Right cardiac atrium (tissue), 5 donors: ENCODE results near the gene ST3GAL3. TPM values are rescaled to one million over a fixed set of nuclear protein-coding genes. Genes with fewer than 3 reads are reported as not detected.

Source experiments
- ATAC-seq, 2 donors: fragments of 200-7000 bp; cut with Tn5 transposase; one replicate each; pipeline versions ENCODE4 v1.8.0 to v1.9.1; 2020; ENCODE audit warnings: moderate library complexity in 2 of 2, mild to moderate bottlenecking in 1 of 2
- DNase-seq, 3 donors: peaks; one replicate each; pipeline ENCODE4 v3.0.0-alpha.2; 2020
- H3K27ac ChIP-seq: one replicate; pipeline ENCODE4 v1.5.1; 2013; ENCODE audit warnings: mild to moderate bottlenecking, low read length, control low read depth, moderate library complexity
- H3K27me3 ChIP-seq: one replicate; pipeline ENCODE4 v1.6.1; 2013; ENCODE audit not compliant: control insufficient read depth, insufficient read depth
- H3K4me1 ChIP-seq: one replicate; pipeline ENCODE4 v1.6.1; 2013; ENCODE audit warnings: low read length; ENCODE audit not compliant: control insufficient read depth, insufficient read depth
- H3K4me3 ChIP-seq: one replicate; pipeline ENCODE4 v1.5.1; 2013; ENCODE audit warnings: low read length, control low read depth
- H3K9me3 ChIP-seq: one replicate; pipeline ENCODE4 v1.6.1; 2013; ENCODE audit warnings: low read length; ENCODE audit not compliant: control insufficient read depth
- WGBS: extraction: QIAGEN DNeasy Blood & Tissue Kit; methylation state at CpG from one replicate; pipeline ENCODE4 v1.1.7; 2013; 5-methylcytosine and 5-hydroxymethylcytosine counted together
- intact Hi-C, 4 donors: fragments of 100-400 bp; cut with DNase I; formaldehyde crosslinking; loops; one replicate each; pipeline versions ENCODE4 v1.11.0 to v1.14.0; 2022 to 2023
- polyA plus RNA-seq: library from polyadenylated mRNA; stranded (reverse); fragments of 200-250 nt; gene quantifications from one replicate; pipeline ENCODE4 v1.2.3, GENCODE V29; 2013
- total RNA-seq, 4 donors: library from RNA; stranded (reverse); fragmentation: NEBNext Ultra II Directional; extraction: Animal tissue kit (Norgen Biotek cat#: 25700); gene quantifications; one replicate each; pipeline ENCODE4 v1.2.1, GENCODE V29; 2021
- donor health status: healthy with polysubstance abuse.
- donor health status: DM: no; HTN: yes; CAD: no.
- donor health status: DM: no; HTN: no; CAD: no.
- donor health status: DM: no; HTN: yes; CAD: no; lungs with severe emphysema.
- donor health status: DM: yes; HTN: yes; CAD: no.

Gene ST3GAL3
- total and polyA plus RNA-seq, 5 donors = 19.6 to 26.3 (median 21.9) TPM

DNA sequence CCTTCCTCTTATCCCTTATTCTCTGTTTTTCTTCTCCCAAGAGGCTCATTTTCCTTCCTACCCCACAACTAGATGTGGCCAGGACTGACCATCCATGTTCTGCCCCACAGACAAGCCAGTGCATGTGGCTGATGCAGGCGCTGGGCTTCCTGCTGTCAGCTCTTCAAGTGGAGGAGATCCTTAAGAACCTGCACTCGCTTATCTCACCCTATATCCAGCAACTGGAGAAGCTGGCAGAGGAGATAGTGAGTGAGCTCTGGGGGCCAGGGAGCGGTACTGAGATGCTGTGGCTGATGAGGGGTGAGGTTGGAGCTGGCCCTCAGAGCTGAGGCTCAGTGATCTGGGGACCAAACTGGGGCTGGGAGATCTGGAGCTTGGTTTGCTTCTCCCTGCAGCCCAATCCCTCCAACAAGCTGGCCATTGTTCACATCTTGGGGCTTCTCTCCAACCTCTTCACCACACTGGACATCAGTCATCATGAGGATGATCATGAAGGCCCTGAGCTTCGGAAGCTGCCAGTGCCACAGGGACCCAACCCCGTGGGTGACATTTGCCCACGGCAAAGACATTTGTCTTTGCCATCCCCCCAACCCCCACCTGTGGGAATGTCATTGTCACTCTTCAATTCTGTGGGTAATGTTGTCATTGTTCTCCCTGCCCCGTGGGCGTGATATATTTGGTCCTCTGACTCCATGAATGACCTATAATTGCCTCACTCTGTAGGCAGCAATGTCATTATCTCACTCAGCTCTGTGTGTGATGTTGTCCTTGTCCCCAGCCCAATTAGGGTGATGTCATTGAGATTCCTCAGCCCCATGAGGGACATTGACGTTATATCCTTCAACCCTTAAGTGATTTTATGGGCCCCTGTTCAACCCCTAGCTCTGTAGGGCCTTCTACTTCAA lies 251.3 kb downstream of the ST3GAL3 start:
- ATAC-seq = no peak
- H3K9me3 ChIP-seq = no peaks in the 10 kb centered on the region
- DNase-seq = no peak
- H3K27ac ChIP-seq = no peak overlapping the region
- 83% methylated on average over 9 of the region's 9 CpGs for WGBS
- H3K4me3 ChIP-seq = no peak overlapping the region
- H3K4me1 ChIP-seq = no peaks in the 10 kb centered on the region
- no peaks in the 10 kb centered on the region for H3K27me3 ChIP-seq
- intact Hi-C loops = no loop called here

DNA sequence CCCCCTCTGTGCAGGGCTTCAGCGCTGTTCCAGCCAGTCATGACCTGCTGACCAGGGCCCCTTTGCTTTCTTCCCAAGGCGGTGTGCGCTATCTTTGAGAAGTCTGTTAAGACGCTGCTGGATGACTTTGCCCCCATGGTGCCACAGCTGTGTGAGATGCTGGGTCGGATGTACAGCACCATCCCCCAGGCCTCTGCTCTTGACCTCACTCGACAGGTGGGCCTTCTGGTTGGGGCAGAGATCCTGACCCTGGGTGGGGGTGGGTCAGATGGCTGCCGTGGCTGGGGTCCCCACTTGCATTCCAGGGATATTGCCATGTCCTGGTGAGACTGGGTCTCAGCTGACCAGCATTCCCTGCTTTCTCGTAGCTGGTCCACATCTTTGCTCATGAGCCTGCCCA lies 253.5 kb downstream of the ST3GAL3 start:
- Histone ChIP-seq H3K4me1 (no peaks in the 10 kb centered on the region), H3K9me3 (no peaks in the 10 kb centered on the region), H3K27ac (no peak overlapping the region), H3K27me3 (no peaks in the 10 kb centered on the region), H3K4me3 (no peak overlapping the region)
- WGBS = 93% methylated on average over 8 of the region's 8 CpGs
- DNase-seq (no peak), ATAC-seq (no peak)
- intact Hi-C loops = no loop called here

DNA sequence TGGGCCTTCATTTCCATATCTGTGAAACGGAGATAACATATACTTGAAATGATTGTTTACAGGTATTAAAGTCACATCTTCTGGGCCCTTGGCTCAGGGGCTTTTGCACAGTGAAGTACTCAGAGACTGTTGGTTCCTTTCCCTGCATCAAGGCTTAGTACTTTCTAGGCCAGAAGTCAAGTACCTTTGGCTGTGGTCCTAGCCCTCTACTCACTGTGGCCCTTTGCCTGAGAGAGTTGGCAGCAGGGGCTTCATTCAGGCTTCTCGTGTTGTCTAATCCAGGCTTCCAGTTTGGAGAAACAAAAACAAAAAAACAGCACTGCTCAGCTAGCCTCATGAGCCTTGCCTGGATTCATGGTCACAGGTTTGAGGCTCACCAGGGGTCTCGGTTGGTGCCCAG lies 254.4 kb downstream of the ST3GAL3 start:
- DNase-seq (no peak), ATAC-seq (no peak)
- Histone ChIP-seq H3K4me3 (no peak overlapping the region), H3K4me1 (no peaks in the 10 kb centered on the region), H3K27me3 (no peaks in the 10 kb centered on the region), H3K9me3 (no peaks in the 10 kb centered on the region), H3K27ac (no peak overlapping the region)
- intact Hi-C loops = no loop called here
- WGBS = 72% methylated on average over 3 of the region's 3 CpGs

DNA sequence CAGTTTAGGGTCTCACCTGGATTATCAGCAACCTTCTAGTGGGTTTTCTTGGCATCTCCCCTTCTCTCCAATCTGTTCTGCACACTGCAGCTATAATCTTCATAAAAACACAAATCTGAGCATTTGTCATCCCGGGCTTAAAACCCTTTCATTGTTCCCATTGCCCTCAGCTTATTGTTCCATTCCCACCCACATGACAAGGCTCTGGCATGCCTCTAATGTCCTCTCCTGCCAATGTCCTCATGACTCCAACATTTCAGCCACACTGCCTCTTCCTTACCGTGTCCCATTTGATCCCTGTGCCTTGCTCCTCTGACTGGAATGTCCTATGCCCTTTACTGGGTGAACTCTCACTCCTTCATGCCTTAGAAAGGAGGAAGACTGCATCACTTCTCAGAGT lies 255.0 kb downstream of the ST3GAL3 start:
- Histone ChIP-seq H3K4me3 (no peak overlapping the region), H3K9me3 (no peaks in the 10 kb centered on the region), H3K27me3 (no peaks in the 10 kb centered on the region), H3K4me1 (no peaks in the 10 kb centered on the region), H3K27ac (no peak overlapping the region)
- 83% methylated on average over 2 of the region's 2 CpGs for WGBS
- intact Hi-C loops = no loop called here
- ATAC-seq = no peak
- DNase-seq = no peak

DNA sequence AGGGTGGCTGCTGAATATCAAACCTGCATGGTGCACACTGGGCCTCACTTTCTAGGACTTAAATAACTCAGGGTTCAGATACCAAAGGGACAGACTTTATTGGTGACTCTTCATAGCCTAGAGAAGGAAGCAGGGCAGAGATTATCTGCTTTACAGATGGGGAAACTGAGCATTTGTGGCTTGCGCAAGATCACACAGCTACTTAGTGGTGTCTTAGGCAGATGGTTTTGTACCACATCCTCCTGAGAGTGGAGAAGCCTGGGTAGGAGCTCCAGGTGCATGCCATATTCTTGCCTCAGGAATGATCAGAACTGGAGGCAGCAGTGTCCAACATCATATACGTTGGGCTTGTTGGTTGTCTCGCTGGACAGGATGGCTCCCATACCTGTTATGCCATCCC lies 255.7 kb downstream of the ST3GAL3 start:
- Histone ChIP-seq H3K27me3 (no peaks in the 10 kb centered on the region), H3K4me3 (no peak overlapping the region), H3K9me3 (no peaks in the 10 kb centered on the region), H3K27ac (no peak overlapping the region), H3K4me1 (no peaks in the 10 kb centered on the region)
- DNase-seq (no peak), ATAC-seq (no peak)
- WGBS = 87% methylated on average over 3 of the region's 3 CpGs
- intact Hi-C loops = no loop called here

DNA sequence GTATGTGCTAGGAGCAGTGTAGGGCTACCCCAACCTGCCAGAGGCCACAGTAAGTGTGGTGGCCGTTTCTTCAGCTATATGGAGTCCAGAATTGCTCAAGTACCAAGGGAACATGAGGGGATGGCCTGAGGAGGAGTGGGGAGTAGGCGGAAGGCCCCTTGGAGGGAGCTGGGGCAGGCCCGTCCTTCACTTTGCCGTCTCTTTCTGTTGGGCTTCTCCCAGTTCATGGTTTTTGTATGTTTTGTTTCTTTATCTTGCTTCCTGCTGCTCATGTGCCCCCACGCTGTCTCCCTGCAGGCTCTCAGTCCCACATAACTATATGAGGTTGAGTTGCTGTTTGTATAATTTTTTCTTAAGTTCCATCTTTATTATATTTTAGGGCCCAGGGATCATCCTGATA lies 256.6 kb downstream of the ST3GAL3 start:
- intact Hi-C loops = no loop called here
- WGBS = 59% methylated on average over 5 of the region's 5 CpGs
- H3K4me3 ChIP-seq = no peak overlapping the region
- no peak for ATAC-seq
- no peaks in the 10 kb centered on the region for H3K9me3 ChIP-seq
- no peak for DNase-seq
- no peak overlapping the region for H3K27ac ChIP-seq
- H3K27me3 ChIP-seq = no peaks in the 10 kb centered on the region
- H3K4me1 ChIP-seq = no peaks in the 10 kb centered on the region

DNA sequence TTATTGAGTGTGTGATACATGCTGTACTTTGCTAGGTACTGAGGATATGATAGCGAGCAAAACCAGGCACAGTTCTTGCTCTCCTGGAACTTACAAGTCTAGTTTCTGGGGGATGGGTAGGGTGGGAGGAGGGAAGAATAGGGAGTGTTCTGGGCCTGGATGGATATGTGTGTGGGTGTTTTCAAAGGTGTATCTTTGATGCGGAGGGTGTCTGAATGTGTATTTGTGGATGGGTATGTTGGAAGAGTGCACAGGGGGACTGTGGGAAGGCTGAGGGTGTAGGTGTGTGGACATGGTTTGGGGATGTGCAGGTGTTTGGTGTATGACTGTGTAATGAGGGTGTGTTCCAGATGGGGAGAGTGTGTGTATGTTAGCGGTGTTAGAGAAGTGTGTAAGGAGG lies 258.0 kb downstream of the ST3GAL3 start:
- H3K9me3 ChIP-seq = no peaks in the 10 kb centered on the region
- H3K4me3 ChIP-seq = no peak overlapping the region
- intact Hi-C loops = no loop called here
- 92% methylated on average over 3 of the region's 3 CpGs for WGBS
- peaks cover 1% of the 10 kb centered on the region for H3K4me1 ChIP-seq
- no peak for ATAC-seq
- H3K27ac ChIP-seq = no peak overlapping the region
- no peaks in the 10 kb centered on the region for H3K27me3 ChIP-seq
- DNase-seq = no peak

DNA sequence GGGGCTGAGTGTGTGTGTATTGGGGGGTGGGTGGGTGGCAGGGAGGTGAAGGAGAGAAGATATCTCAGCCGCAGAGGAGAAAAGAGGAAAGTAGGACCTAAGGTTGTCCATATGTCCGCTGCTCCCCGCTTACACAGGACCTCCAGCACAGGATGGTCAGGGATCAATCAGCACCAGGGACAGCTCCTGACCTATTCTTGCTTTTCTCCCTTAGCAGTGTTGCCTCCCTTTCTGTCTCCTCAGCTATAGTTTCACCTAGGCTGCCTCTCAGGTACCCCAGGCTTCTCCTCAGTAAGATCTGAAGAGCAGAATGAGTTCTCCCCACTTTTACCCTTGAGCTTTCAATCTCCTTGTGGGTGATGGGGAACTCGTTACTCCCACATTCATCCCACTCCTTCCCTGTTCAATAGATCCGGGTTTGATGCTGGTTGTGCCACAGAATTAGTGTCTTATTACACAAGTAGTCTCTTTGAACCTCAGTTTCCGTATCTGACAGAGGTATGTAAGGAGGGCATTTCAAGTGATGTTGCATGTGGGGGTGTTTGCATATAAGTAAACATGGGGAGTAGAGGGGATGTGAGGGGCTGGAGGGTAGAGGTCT lies 261.1 kb downstream of the ST3GAL3 start:
- DNase-seq (no peak), ATAC-seq (no peak)
- Histone ChIP-seq H3K4me1 (peaks cover 5% of the 10 kb centered on the region), H3K27ac (no peak overlapping the region), H3K4me3 (no peak overlapping the region), H3K9me3 (no peaks in the 10 kb centered on the region), H3K27me3 (no peaks in the 10 kb centered on the region)
- intact Hi-C loops = no loop called here
- WGBS = 79% methylated on average over 6 of the region's 6 CpGs

DNA sequence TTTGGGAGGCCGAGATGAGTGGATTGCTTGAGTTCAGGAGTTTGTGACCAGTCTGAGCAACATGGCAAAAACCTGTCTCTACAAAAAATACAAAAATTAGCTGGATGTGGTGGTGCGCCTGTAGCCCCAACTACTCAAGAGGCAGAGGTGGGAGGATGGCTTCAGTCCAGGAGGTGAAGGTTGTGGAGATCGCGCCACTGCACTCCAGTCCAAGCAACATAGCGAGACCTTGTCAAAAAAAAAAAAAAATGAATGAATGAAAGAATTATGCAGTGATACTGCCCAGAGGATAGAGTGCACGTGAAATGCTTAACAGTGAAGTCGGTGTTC lies 262.0 kb downstream of the ST3GAL3 start:
- 49% methylated on average over 7 of the region's 7 CpGs for WGBS
- DNase-seq (no peak), ATAC-seq (no peak)
- Histone ChIP-seq H3K27ac (no peak overlapping the region), H3K4me3 (no peak overlapping the region), H3K27me3 (no peaks in the 10 kb centered on the region), H3K9me3 (no peaks in the 10 kb centered on the region), H3K4me1 (peaks cover 5% of the 10 kb centered on the region)
- intact Hi-C loops = no loop called here

DNA sequence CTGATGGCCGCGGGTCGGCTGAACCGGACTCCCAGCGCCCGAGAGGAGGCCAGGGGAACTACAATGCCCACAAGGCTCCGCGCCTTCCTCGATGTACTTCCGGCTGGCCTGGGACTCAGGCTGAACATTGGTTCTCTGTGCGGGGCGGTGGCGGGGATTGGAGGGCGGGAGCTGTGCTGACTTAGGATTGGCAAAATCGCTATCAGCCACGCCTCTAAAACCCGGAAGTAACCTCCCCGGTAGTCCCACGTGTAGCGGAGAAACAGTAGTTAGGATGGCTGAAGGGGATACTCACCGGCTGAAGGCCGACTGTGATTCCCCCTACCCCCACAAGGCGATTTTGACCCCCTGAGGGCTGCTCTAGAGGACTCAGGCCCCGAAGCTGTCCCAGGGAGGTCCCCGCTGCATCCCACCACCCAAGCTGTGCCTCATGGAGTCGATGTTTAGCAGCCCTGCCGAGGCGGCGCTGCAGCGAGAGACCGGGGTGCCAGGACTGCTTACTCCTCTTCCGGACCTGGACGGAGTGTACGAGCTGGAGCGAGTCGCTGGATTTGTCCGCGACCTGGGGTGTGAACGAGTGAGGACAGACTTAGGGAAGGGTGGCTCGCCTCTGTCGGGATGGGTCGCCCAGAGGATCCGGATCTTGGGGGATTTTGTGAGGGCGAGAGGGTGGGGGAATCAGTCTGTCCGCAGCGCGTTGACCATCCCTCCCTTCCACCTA lies 262.6 kb downstream of the ST3GAL3 start, which contains the start of gene DPH2:
Gene DPH2 (plus strand): TSS at position 265 of the 721 bp plus-strand sequence. CDS start 166 bp downstream, at position 431.
- Histone ChIP-seq H3K9me3 (no peaks in the 10 kb centered on the region), H3K27ac (peak within 1 kb of the TSS; percentile 16), H3K4me3 (peak within 1 kb of the TSS; percentile 87), H3K27me3 (no peaks in the 10 kb centered on the region), H3K4me1 (peaks cover 5% of the 10 kb centered on the region)
- intact Hi-C loops = no loop called here
- WGBS = under 1% methylated on average over 47 of the region's 47 CpGs
- ATAC-seq = peak; percentile 93 to 94
- peak; percentile 98 for DNase-seq

DNA sequence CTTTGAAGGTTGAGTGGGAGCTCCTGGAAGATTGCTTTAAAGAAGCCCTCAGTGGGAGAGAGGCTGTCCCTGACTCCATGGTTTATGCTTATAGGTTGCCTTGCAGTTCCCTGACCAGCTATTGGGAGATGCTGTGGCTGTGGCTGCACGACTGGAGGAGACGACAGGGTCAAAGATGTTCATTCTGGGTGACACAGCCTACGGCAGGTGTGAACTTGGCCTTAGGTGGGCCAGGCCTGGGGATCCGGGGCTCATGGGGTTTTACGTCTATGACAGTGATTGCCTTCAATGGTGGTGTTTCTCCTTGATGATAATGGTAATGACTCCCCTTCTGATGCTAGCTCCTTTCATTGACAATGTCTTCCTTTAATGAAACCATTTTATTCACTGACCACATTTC lies 263.2 kb downstream of the ST3GAL3 start:
- 49% methylated on average over 5 of the region's 5 CpGs for WGBS
- Histone ChIP-seq H3K27ac (no peak overlapping the region), H3K4me3 (peak overlapping the region; percentile 87), H3K4me1 (peaks cover 5% of the 10 kb centered on the region), H3K9me3 (no peaks in the 10 kb centered on the region), H3K27me3 (no peaks in the 10 kb centered on the region)
- ATAC-seq (no peak), DNase-seq (no peak)
- intact Hi-C loops = no loop called here
